MM.1S (cell line): Measurements from ENCODE around the gene FBXW11.
"Not testable (repeated sequence)": the region's sequence is repeated elsewhere in the genome, so short reads cannot be mapped to it uniquely, and the experiment has no call there.

Source experiments
- DNase-seq: peaks from one replicate; pipeline ENCODE4 v3.0.0-alpha.2; 2015
- H2AFZ ChIP-seq: fragments of 300-600 bp; sonication (generic); 2 replicates; pipeline ENCODE4 v1.6.0; 2016; ENCODE audit warnings: antibody characterized with exemption, low read length
- H3F3A ChIP-seq: fragments of 300-600 bp; sonication (generic); 2 replicates; pipeline ENCODE4 v1.6.1; 2016; ENCODE audit warnings: mild to moderate bottlenecking, antibody characterized with exemption, low read length, moderate library complexity, mixed read lengths; ENCODE audit not compliant: insufficient read depth
- H3K27ac ChIP-seq: fragments of 300-600 bp; sonication (generic); 2 replicates; pipeline ENCODE4 v1.5.1; 2016; ENCODE audit warnings: mild to moderate bottlenecking, low read length
- H3K27me3 ChIP-seq: fragments of 300-600 bp; sonication (generic); replicated peaks from 2 replicates; pipeline ENCODE4 v1.6.0; 2016; ENCODE audit warnings: low read length; ENCODE audit not compliant: insufficient read depth
- H3K36me3 ChIP-seq: fragments of 300-600 bp; sonication (generic); replicated peaks from 2 replicates; pipeline ENCODE4 v1.6.1; 2016; ENCODE audit warnings: mild to moderate bottlenecking, low read length, mixed read lengths; ENCODE audit not compliant: insufficient read depth
- H3K4me1 ChIP-seq: fragments of 300-600 bp; sonication (generic); 2 replicates; pipeline ENCODE4 v1.6.1; 2016; ENCODE audit warnings: low read length, mixed read lengths
- H3K4me2 ChIP-seq: fragments of 300-600 bp; sonication (generic); 2 replicates; pipeline ENCODE4 v1.6.0; 2016; ENCODE audit warnings: low read depth, low read length
- H3K4me3 ChIP-seq: fragments of 300-600 bp; sonication (generic); 2 replicates; pipeline ENCODE4 v1.5.1; 2016; ENCODE audit warnings: low read length, mixed read lengths
- H3K79me2 ChIP-seq: fragments of 300-600 bp; sonication (generic); 2 replicates; pipeline ENCODE4 v1.6.1; 2016; ENCODE audit warnings: mixed run types, low read length, mixed read lengths
- H3K9ac ChIP-seq: fragments of 300-600 bp; sonication (generic); 2 replicates; pipeline ENCODE4 v1.6.1; 2016; ENCODE audit warnings: low read length, mixed read lengths
- H3K9me2 ChIP-seq: fragments of 300-600 bp; sonication (generic); replicated peaks from 2 replicates; pipeline ENCODE4 v1.6.1; 2016; ENCODE audit warnings: mild to moderate bottlenecking, low read length, mixed read lengths; ENCODE audit not compliant: insufficient read depth
- H3K9me3 ChIP-seq: fragments of 300-600 bp; sonication (generic); replicated peaks from 2 replicates; pipeline ENCODE4 v1.6.1; 2016; ENCODE audit warnings: mild to moderate bottlenecking, low read length, mixed read lengths; ENCODE audit not compliant: insufficient read depth
- H4K20me1 ChIP-seq: fragments of 300-600 bp; sonication (generic); 2 replicates; pipeline ENCODE4 v1.6.1; 2016; ENCODE audit warnings: mild to moderate bottlenecking, low read length, moderate library complexity, mixed read lengths; ENCODE audit not compliant: insufficient read depth
- EZH2 ChIP-seq: fragments of 300-600 bp; sonication (generic); optimal IDR thresholded peaks from 2 replicates; pipeline ENCODE3; 2017; ENCODE audit warnings: low read depth, mild to moderate bottlenecking, antibody characterized with exemption, low read length, mixed read lengths
- EZH2phosphoT487 ChIP-seq: fragments of 300-600 bp; sonication (generic); IDR thresholded peaks from 2 replicates; pipeline ENCODE4 v1.6.1; 2018; ENCODE audit warnings: antibody characterized with exemption, low read length
- TF ChIP-seq, protein P1 (sequence below): fragments of 300-600 bp; sonication (generic); IDR thresholded peaks from 2 replicates; pipeline ENCODE4 v1.5.1; 2016; ENCODE audit warnings: antibody characterized with exemption, low read length, mixed read lengths

The FBXW11 gene

DNA sequence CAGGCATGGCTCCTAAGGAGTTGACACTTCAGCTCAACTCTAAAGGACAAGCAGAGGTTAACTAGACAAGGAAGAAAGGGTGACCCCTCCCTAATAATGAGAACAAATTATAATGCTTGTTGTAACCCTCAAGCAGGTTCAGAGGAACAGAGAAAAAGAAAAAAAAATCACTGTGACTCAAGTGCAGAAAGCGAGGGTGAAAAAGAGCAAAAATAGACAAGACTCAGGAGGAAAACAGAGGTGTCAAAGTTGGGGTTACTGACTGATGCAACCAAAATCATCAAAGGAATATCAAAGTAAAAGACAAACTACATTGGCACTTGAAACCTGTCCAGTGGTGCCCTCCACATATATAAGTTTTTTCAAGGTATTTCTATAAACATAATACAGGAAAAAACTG lies 28.4 kb downstream of the FBXW11 start:
- Histone ChIP-seq H3K27ac (no peak overlapping the region), H3K9me3 (no peaks in the 10 kb centered on the region), H3K4me1 (no peaks in the 10 kb centered on the region), H3K79me2 (peaks cover 95% of the 10 kb centered on the region), H3F3A (no peaks in the 10 kb centered on the region), H3K9me2 (no peaks in the 10 kb centered on the region), H3K36me3 (no peaks in the 10 kb centered on the region), H2AFZ (no peak overlapping the region), H3K27me3 (no peaks in the 10 kb centered on the region), H4K20me1 (peaks cover 4% of the 10 kb centered on the region; the same call in 1 of the 2 replicates), H3K4me3 (no peak overlapping the region), H3K4me2 (no peak overlapping the region), H3K9ac (no peak overlapping the region)
- TF ChIP-seq, protein P1, sequence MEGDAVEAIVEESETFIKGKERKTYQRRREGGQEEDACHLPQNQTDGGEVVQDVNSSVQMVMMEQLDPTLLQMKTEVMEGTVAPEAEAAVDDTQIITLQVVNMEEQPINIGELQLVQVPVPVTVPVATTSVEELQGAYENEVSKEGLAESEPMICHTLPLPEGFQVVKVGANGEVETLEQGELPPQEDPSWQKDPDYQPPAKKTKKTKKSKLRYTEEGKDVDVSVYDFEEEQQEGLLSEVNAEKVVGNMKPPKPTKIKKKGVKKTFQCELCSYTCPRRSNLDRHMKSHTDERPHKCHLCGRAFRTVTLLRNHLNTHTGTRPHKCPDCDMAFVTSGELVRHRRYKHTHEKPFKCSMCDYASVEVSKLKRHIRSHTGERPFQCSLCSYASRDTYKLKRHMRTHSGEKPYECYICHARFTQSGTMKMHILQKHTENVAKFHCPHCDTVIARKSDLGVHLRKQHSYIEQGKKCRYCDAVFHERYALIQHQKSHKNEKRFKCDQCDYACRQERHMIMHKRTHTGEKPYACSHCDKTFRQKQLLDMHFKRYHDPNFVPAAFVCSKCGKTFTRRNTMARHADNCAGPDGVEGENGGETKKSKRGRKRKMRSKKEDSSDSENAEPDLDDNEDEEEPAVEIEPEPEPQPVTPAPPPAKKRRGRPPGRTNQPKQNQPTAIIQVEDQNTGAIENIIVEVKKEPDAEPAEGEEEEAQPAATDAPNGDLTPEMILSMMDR = no peak
- TF ChIP-seq EZH2phosphoT487 = no peak
- TF ChIP-seq EZH2 = no peak
- DNase-seq = no peak

DNA sequence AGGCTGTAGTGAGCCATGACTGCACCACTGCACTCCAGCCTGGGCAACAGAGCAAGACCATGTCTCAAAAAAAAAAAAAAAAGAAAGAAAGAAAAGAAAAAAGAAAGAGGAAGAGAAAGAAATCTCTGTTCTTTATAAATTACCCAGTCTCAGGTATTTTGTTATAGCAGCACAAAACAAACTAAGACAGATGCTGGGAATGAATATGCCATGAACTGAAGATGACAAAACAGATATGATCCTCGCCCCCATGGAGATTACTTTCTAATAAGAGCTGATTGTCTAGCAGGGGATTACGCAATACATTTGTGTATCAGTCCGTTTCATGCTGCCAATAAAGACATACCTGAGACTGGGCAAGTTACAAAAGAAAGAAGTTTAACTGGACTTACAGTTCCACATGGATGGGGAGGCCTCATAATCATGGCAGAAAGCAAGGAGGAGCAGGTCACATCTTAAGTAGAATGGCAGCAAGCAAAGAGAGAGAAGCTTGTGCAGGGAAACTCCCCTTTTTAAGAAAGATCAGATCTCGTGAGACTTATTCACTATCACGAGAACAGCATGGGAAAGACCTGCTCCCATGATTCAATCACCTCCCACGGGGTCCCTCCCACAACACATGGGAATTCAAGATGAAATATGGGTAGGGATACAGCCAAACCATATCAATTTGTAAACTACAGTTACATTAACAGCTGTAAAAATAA lies 29.0 kb downstream of the FBXW11 start:
- not testable (repeated sequence) for H3F3A ChIP-seq, H3K9me3 ChIP-seq, H3K27ac ChIP-seq, H2AFZ ChIP-seq, H3K27me3 ChIP-seq, H3K4me1 ChIP-seq, H3K9ac ChIP-seq, H3K36me3 ChIP-seq, H3K4me3 ChIP-seq, DNase-seq, H3K4me2 ChIP-seq, H4K20me1 ChIP-seq, H3K9me2 ChIP-seq
- peaks cover 93% of the 10 kb centered on the region for H3K79me2 ChIP-seq

DNA sequence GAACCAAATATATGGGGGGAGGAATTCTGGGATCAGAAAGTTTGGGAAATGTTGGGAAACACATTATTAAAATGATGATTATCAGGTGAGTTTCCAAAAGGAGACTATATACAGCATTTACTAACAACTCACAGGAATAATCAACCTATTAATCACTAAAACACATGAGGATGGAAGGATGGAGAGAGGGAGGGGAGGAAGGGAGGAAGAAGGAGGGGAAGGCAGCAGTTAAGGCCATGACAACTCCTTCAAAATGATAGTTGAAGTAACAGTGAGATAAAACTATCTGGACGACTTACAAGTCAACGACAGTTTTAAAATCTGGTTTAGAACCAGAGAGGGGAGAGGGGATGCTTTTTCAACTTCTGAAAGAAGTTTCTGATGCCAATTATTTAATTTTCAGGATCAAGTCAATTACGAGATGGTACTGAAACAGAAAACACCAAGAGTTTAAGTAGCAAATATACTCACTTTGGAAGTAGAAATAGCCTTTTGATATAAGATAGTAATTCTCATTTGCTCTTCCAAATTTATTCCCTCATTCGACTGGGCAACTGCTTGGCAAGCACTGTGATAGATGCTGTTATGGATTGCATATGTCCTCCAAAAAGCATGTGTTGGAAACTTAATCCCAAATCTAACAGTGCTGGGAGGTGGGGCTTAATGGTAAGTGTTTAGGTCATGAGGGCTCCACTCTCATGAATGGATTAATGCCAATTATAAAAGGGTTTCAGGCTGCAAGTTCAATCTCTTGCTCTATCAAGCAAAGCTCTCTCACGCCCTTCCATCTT lies 30.4 kb downstream of the FBXW11 start:
- Histone ChIP-seq H3K27ac (no peak overlapping the region), H3K4me3 (no peak overlapping the region), H3K27me3 (no peaks in the 10 kb centered on the region), H3K36me3 (no peaks in the 10 kb centered on the region), H3K9me3 (no peaks in the 10 kb centered on the region), H2AFZ (no peak overlapping the region), H3K9ac (no peak overlapping the region), H3F3A (no peaks in the 10 kb centered on the region), H4K20me1 (peaks cover 4% of the 10 kb centered on the region; the same call in 1 of the 2 replicates), H3K4me1 (no peaks in the 10 kb centered on the region), H3K9me2 (no peaks in the 10 kb centered on the region), H3K79me2 (peaks cover 92% of the 10 kb centered on the region), H3K4me2 (no peak overlapping the region)
- TF ChIP-seq EZH2phosphoT487 = no peak
- TF ChIP-seq, protein P1 = no peak
- no peak for TF ChIP-seq EZH2
- no peak for DNase-seq
